ENCODE data around the gene NCK2. TPM values are rescaled to one million over a fixed set of nuclear protein-coding genes. Genes with fewer than 3 reads are reported as not detected.
A peak's percentile ranks its signal among the peaks of the same experiment; 100 is the strongest.

Gene NCK2
- polyA plus RNA-seq, 3 donors = 2.5 to 18.2 (median 7.6) TPM

DNA sequence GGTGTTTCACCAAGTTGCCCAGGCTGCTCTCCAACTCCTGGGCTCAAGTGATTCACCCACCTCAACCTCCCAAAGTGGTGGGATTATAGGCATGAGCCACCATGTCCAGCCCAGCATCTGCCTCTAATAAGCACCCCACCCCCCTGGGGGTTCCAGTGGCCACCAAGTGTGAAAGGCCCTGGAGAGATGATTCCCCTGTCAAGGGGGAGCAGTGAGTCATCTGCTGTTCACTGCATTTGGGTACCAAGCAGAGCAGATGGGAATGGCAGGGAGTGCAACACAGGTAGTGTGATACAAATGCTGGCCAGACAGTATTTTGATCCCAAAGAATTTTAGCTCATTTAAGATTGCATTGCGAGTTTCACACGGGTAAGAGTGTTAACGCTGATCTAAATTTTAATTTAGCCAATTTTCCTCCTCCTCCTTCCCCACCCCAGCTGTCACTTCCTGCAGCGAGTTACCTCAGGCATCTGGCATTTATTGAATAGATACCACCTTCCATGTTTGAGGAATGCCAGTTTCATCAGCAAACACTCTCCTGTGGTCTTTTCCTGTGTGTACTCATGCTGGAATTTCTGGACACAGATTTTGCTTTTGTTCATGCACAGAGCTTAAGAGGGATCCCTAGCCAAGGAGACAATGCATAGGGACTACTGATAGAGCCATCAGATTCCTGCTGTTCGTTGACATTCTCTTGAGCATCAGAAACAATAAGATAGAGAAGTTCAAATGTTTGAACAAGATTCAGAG, 32.4 kb upstream of the NCK2 start:
- Mint-ChIP-seq H3K9me3 (no peaks in the 10 kb centered on the region), H3K27ac (peak overlapping the region in 1 of 7 donors; percentile 55), H3K4me3 (no peak overlapping the region), H3K27me3 (ENCODE audit: low read depth in 3 of 3) (peaks cover 0 to 5% (median 1%) of the 10 kb centered on the region in 3 donors), H3K36me3 (no peaks in the 10 kb centered on the region), H3K4me1 (peaks cover 14% of the 10 kb centered on the region)
- intact Hi-C loops (cut with micrococcal nuclease) = no loop called here
- no peak overlapping the region for H3K4me2 ChIP-seq (replicated peaks; ENCODE audit: extremely low read depth, low read length, poor library complexity, severe bottlenecking)
- no peak overlapping the region for H3K27ac ChIP-seq (ENCODE audit: low read depth in 1 of 2, low read length in 2 of 2)
- WGBS (ENCODE audit: insufficient coverage) = 93% methylated on average over 2 of the region's 5 CpGs
- H3K4me1 ChIP-seq (ENCODE audit: control insufficient read depth in 1 of 2, insufficient read depth in 2 of 2, low read length in 2 of 2) = peaks cover 12% of the 10 kb centered on the region in 2 donors
- H3K9ac ChIP-seq (ENCODE audit: insufficient read depth, low read length, poor library complexity, severe bottlenecking) = no peak overlapping the region
- TF ChIP-seq, protein P1, sequence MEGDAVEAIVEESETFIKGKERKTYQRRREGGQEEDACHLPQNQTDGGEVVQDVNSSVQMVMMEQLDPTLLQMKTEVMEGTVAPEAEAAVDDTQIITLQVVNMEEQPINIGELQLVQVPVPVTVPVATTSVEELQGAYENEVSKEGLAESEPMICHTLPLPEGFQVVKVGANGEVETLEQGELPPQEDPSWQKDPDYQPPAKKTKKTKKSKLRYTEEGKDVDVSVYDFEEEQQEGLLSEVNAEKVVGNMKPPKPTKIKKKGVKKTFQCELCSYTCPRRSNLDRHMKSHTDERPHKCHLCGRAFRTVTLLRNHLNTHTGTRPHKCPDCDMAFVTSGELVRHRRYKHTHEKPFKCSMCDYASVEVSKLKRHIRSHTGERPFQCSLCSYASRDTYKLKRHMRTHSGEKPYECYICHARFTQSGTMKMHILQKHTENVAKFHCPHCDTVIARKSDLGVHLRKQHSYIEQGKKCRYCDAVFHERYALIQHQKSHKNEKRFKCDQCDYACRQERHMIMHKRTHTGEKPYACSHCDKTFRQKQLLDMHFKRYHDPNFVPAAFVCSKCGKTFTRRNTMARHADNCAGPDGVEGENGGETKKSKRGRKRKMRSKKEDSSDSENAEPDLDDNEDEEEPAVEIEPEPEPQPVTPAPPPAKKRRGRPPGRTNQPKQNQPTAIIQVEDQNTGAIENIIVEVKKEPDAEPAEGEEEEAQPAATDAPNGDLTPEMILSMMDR (IDR thresholded peaks at IDR 0.05) = no peak
- no peaks in the 10 kb centered on the region for H3K79me2 ChIP-seq (ENCODE audit: insufficient read depth, low read length)
- no peaks in the 10 kb centered on the region for H3K27me3 ChIP-seq (ENCODE audit: control insufficient read depth in 2 of 2, insufficient read depth in 2 of 2, low read length in 2 of 2)
- DNase-seq = no peak
- no peaks in the 10 kb centered on the region for H3K36me3 ChIP-seq (replicated peaks in 1 of 2; ENCODE audit: control insufficient read depth in 1 of 2, insufficient read depth in 2 of 2, low read length in 2 of 2)
- H3K9me3 ChIP-seq (replicated peaks in 1 of 2; ENCODE audit: control insufficient read depth in 1 of 2, insufficient read depth in 1 of 2, low read length in 2 of 2) = no peaks in the 10 kb centered on the region
- no peak overlapping the region for H2AFZ ChIP-seq (ENCODE audit: insufficient read depth, low read depth, low read length, poor library complexity, severe bottlenecking)
- no peaks in the 10 kb centered on the region for H4K20me1 ChIP-seq (ENCODE audit: insufficient read depth, low read length)
- H3K4me3 ChIP-seq (replicated peaks in 1 of 3; ENCODE audit: low read depth in 2 of 3, low read length in 3 of 3) = no peak overlapping the region

DNA sequence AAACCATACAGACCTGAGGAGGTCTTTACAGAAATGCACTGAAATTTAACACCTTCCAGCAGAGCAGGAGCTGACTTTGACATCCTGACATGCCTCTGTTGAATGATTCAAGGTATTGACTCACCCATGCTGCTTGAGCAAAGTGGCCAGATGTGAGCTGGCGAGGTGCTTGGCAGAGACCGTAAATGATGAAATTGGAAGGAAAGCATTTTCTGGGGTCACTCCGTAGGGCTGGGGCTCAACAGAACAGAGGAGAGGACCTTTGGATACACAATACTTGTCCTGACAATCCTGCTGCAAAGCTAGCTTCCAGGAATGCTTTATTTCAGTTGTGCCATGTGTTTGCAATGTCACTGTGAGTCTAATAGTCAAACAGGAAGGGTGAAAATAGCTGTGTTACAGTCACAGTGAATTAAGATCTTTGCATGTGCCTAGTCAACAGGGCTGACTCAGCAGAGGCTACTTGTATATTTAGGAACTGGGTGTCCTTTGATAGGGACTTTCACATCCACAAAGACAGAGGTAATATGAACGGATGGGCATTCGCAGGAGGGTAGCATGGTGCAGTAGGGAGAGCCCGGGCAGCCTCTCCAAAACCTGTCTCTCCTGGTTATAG, 31.6 kb upstream of the NCK2 start:
- peak overlapping the region in 1 of 2 donors; percentile 74 for H3K4me3 Mint-ChIP-seq
- H3K27ac ChIP-seq (ENCODE audit: low read depth in 1 of 2, low read length in 2 of 2) = no peak overlapping the region
- H3K9me3 Mint-ChIP-seq = no peaks in the 10 kb centered on the region
- no peak overlapping the region for H3K4me3 ChIP-seq (replicated peaks in 1 of 3; ENCODE audit: low read depth in 2 of 3, low read length in 3 of 3)
- WGBS (ENCODE audit: insufficient coverage) = 38% methylated on average over 2 of the region's 6 CpGs
- H3K4me1 Mint-ChIP-seq = peaks cover 14% of the 10 kb centered on the region
- H3K4me1 ChIP-seq (ENCODE audit: control insufficient read depth in 1 of 2, insufficient read depth in 2 of 2, low read length in 2 of 2) = peaks cover 12% of the 10 kb centered on the region in 2 donors
- H3K27me3 ChIP-seq (ENCODE audit: control insufficient read depth in 2 of 2, insufficient read depth in 2 of 2, low read length in 2 of 2) = no peaks in the 10 kb centered on the region
- intact Hi-C loops (cut with micrococcal nuclease) = no loop called here
- H3K79me2 ChIP-seq (ENCODE audit: insufficient read depth, low read length) = no peaks in the 10 kb centered on the region
- DNase-seq = peak; percentile 17 to 47 (median 36)
- no peaks in the 10 kb centered on the region for H3K36me3 ChIP-seq (replicated peaks in 1 of 2; ENCODE audit: control insufficient read depth in 1 of 2, insufficient read depth in 2 of 2, low read length in 2 of 2)
- no peaks in the 10 kb centered on the region for H3K9me3 ChIP-seq (replicated peaks in 1 of 2; ENCODE audit: control insufficient read depth in 1 of 2, insufficient read depth in 1 of 2, low read length in 2 of 2)
- peaks cover 0 to 5% (median 1%) of the 10 kb centered on the region in 3 donors for H3K27me3 Mint-ChIP-seq (ENCODE audit: low read depth in 3 of 3)
- H3K4me2 ChIP-seq (replicated peaks; ENCODE audit: extremely low read depth, low read length, poor library complexity, severe bottlenecking) = peak overlapping the region; percentile 22
- H3K27ac Mint-ChIP-seq = peak overlapping the region in 4 of 7 donors; percentile 20 to 47 (median 29)
- H2AFZ ChIP-seq (ENCODE audit: insufficient read depth, low read depth, low read length, poor library complexity, severe bottlenecking) = no peak overlapping the region
- H3K36me3 Mint-ChIP-seq = no peaks in the 10 kb centered on the region
- H4K20me1 ChIP-seq (ENCODE audit: insufficient read depth, low read length) = no peaks in the 10 kb centered on the region
- TF ChIP-seq, protein P1 (IDR thresholded peaks at IDR 0.05) = no peak
- H3K9ac ChIP-seq (ENCODE audit: insufficient read depth, low read length, poor library complexity, severe bottlenecking) = no peak overlapping the region

Data from CD14-positive monocyte (primary cell).